NCI-H1436 treated with DMSO at 0.1 percent for 48 hours (cell line): ENCODE data around the gene CCR6.

Experiments used
- DNase-seq: peaks from one replicate; lab custom pipeline; 2025; lab: John Stamatoyannopoulos, UW

Gene CCR6

DNA sequence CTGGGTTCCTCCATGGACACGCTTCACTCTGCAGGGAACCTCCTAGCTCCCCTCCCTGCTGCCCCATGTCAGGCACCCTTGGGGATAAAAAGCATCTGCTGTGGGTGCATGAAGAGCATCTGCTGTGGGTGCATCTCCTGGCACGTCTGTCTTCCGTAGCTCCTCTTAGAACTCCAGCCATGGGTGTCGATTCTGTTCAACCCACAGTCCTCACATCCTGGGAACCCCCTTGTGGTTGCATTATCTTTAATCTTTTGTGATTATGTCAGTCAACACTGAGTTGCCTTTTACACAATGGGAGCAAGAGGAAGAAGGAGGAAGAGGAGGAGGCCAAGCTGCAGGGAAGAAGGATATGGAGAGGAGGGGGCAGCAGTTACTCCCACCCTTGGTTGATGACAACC lies 24.1 kb upstream of the CCR6 start:
- no peak for DNase-seq

DNA sequence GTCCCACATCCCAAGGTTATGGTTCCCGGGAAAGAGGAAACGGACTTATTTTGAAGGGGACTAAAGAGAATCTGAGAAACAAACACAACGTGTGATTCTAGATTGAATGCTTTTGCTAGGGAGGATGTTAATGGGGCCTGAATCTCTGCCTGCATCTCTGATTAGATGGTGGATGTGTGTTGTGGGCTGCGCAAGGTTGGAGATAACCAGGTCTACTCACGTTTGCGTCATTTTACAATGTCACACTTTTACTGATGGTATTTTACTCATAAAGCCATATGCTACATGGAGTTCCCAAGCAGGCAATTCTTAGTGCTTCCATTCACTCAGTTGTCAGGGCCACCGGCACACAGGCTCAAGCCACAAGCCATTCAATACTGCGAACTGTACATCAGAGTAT lies 23.2 kb upstream of the CCR6 start:
- DNase-seq = no peak

DNA sequence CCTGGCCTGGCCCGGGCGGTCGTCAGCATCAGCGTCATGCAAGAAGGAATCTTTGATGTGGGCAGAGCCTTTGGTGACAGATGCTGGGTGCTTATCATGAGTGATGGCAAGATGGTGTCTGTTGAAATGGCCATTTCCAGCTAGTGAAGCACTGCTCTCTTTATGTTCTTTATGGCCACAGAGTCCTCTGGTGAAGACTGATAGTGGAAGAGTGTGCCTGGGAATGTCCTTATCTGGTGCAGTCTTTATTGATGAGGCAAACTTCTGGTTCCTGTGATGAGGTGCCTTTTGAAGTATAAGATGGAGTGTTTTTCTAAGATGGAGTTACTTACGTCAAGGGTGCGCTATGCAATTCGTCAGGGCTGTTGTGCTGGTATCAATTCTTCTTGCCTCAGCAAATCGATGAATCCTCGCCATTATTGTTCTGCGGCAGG lies 22.6 kb upstream of the CCR6 start:
- DNase-seq = no peak

DNA sequence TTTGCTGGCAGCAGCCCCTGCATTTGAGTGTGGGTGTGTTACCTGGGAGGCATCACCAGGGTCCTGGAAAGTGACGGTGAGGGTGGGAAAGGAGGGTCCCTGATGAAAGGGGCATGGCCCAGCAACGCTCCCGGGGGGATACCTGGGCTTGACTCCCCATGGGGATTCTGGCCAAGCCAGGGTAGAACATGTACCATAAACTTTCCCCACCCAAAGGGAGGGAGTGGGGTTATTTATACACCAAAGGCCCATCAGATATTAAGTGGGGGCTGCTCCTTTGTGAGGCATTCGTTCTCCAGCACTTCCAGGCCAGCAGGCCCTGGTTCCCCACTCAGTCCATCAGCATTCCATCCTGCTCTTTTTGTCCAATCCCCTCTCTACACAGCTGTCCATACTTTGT lies 20.6 kb upstream of the CCR6 start:
- no peak for DNase-seq

DNA sequence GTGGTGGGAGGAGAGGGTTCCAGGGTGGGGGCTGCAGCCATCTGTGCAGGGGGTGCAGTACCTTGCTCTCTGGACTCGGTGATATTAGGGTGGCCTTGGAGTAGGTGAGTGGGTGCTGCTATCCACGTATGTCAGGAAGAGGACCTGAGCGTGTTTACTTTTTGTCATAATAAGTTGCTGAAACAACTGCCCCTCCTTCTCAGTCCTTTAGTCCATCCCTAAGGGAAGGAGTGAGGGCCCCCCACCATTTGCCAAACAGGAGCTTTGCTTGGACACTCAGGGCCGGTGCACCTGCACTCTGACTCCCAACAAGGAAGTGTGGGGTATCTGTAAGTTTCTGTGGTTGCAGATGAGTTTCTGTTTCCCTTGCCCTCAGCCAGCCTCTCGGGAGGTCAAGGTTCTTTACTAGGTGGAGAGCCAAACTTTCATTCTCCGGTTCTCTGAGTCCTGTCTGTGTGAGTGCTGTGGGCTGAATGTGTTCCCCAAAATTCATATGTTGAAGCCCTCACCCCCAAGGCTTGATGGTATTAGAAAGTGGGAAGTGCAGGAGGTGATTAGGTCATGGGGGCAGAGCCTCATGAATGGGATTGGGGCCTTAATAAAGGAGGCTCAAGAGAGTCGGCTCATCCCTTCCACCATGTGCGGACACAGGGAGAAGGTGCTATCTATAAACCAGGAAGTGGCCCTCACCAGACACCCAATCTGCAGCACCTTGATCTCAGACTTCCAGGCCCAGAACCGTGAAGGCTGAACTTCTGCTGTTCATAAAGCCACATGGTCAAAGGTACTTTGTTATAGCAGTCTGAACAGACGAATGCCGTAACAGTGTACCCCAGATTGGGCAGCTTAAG lies 19.6 kb upstream of the CCR6 start:
- no peak for DNase-seq

DNA sequence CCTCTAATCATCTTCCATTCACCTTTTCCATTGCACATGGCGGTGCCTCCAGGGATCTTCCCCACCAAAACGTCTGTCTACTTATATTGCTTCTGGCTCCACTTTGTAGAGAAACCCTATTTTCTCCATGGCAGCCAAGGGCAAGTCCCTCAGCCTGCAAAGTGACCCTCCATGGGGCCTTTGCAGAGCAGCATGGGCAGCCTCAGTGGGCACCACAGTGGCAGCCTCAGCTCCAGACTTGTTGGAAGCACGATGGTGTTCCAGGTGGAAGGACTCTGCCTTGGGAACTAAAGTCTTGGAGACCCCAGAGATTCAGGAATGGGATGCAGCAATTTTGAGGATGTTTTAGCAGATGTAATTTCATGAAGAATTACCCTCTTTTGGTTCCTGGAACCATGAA lies 18.5 kb upstream of the CCR6 start:
- DNase-seq = no peak

DNA sequence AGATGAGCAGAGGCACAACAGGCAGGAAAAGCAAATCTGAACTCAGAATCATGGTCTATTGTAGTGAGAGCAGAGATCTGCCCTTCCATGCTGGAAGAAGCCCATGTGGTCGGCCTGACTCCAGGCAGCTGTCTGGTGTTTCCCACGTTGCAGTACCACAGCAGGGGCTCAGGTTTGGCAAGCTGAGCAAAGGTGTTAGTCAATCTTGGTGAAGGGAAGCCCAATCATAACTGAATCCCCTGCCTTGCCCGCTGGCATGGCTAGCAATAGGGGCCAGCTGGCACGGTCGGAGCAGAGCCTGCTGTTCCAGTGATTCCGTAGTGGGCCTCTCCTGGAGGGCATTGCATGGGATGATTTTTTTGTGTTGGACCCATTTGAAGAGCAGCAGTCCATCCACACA lies 17.8 kb upstream of the CCR6 start:
- DNase-seq = no peak

DNA sequence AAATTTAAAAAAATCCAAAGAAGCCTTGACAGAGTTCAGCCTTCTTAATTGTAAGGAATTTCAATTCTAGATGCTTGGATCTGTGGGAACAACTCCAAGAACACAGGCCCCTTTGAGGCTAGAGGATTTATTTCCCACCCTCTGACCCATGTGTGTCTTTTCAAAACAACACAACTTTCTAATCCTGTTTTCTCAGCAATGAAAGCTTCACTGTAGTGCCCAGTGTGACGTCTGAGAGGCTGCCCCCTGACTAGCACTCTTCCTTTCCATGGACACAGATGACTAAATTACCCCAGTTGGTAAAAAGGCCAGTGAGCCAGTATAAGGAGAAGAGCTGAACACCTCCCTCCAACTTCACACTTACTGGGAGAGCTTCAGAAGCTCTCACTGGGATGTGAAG lies 16.5 kb upstream of the CCR6 start:
- no peak for DNase-seq

DNA sequence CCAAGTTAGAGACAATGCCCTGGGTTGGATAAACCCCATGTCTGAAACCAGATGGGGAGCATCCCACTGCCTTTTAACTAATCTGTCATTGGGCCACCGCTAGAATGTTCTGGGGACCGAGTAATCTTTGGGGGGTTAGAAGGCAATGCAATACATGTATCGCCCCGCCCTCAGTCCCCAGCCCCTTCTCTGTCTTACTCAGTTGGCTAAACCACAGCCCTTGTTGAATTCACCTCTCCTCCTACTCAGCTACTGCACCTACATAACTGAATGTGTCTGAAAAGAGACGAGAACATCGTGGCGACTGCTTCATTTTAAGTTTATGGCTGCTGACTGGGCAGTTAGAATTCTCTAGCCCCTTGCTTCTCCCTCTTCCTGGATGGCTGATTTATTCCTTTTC lies 15.1 kb upstream of the CCR6 start:
- DNase-seq = no peak

DNA sequence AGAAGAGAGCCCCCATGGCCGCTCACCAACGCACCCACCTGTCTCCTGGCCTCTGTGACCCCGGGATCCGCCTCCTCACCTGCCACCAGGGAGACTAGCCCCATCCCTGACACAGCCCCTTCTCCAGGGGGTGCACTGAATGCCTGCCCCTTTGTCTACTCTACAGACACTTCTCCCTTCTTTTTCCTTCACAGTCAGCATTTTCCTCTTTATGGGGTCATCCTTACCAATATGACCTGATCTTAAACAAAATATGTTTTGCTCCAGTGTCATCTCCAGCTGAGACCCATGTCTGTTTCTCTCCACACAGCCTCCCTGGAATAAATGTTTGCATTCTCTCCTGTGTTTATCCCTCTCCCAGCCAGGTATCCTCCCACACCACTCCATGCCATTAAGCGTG lies 14.6 kb upstream of the CCR6 start:
- no peak for DNase-seq

DNA sequence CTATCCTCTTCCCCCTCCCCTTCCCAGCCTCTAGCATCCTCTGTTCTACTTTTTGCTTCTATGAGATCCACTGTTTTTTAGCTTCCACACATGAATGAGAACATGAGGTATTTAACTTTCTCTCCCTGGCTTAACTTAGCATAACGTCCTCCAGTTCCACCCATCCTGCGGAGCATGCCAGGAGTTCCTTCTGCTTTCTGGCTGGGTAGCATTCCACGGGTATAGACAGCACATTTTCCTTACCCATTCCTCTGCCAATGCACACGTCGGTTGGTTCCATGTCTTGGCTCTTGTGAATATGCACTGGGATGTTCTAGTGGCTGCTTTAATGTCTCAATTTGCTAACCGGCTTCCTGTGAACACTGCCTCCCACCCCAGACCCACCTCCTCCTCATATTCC lies 13.2 kb upstream of the CCR6 start:
- no peak for DNase-seq

DNA sequence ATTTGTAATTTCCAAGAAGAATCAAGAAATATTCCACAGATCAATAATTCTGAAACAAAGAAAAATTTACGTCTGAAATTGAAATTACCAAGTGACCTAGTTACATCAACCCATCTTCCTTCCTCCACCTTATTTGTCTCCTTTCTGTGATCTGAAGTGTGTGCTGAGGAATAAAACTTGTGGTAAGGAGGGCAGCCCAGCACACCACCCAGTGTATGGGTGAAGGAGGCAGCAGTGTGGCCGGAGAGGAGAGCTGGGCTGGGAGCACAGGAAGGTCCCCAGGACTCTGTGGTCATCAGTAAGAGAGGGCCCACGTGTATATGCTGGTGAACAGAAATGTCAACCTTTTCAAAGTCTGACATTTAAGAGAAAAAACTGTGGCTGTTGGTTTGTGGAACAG lies 11.3 kb upstream of the CCR6 start:
- no peak for DNase-seq

DNA sequence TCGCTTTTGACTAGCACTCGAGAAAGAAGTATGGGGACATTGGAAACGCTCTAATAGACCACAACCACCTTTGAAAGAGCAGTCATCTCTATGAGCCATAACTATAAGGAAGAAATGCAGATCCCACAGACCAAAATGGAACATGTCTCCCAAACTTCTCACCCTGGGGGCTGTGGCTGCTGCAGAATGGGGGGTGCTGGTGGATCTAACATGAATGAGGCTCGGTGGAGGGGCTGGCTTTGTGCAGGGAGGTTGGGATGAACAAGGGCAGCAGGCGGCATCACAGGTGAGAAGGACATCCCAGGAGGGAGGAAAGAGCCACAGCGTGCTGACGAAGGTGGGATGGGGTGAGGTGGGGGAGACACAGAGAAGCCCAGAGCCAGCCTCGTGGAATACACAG lies 10.5 kb upstream of the CCR6 start:
- DNase-seq = no peak

DNA sequence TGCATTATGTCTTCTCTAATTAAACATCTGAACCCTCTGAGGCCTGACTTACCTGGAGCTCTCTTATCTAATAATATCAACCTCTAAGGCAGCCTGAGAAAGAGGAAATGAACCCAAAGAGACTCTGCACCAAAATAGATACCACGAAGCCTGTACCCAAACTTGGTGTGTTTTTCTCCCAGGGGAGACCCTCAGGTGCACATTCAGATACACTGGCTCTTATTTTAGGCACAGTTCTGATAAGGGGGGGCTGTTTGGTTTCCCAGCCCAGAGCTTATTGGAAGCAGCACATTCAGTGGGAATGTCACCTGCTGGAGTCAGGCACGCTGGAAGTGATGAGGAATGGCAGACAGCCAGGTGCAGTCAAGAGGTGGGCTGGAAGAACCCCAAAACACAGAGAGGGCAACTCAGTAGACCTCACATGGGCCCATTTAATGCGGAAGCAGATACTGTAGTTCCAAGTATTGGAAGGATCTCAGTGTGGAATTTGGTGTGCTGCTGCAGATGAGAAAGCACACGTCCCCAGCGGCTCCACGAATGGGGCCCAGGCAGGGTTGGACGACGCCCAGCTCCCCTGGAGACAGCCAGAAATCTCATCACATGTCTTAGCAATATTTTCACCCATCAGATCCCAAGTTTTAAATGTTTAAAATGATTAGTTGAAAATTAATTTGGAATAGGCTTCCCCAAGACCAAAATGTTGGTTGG lies 9.7 kb upstream of the CCR6 start:
- no peak for DNase-seq

DNA sequence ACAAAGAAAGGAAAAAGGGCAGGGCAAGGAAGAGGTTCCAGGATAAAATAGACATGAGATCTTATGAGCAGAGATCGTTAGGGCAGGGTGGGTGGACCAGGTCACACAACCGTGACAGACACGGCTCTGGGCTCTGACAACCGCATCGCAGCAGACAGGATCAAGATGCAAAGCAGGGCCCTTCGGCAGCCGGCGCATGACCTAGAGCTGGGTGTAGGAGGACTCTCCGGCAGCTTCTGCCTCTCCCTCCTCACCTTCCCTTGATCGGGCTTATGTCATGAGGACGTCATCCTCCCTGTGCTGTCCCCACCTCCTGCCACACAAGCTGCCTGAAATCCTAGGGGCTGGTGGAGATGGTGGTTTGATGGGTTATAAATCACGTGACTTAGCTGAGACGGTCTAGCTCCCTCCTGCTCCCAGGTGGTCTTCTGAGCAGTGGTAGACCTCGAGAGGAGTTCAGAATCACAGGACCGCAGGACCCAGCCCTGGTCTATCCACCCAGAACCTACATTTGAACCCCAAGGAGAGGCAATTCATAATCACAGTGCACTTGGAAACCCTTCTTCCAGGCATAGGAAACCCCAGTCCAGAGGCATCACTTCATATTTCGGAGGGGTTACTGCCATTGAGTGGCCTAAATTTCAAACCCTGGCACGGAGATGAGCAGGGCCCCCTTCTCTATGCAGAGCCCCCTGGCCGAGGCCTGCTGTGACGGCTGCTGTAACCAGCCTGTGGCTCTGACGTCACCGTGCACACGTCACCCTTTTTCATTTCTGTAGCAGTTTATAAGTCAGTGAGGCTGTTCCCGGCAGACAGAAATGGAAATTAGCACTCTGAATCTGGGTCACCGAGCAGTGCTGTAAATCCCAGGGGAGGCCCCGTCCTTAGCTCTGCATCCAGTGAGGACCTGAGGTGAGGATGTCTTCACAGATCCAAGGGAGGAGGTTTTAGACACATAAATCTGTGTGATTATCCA lies 8.7 kb upstream of the CCR6 start:
- no peak for DNase-seq

DNA sequence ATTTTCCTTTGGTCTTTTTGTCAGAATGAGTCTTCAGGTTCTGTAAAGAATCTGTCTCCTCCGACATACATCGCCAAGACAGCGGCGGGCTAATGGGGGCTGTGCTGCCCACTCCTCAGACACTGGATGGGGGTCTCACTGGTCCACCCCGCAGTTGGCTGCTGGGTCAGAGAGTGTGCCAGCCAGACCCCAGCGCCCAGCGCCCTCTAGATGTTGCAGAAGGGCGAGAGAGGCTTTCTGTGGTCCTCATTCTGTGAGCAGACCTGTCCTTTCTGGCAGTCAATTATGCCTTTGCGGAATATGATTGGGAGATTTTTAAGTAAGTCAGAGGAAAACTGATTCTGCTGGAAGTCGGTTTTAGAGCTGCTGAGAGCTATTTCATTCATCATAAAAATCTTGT lies 7.8 kb upstream of the CCR6 start:
- DNase-seq = no peak

DNA sequence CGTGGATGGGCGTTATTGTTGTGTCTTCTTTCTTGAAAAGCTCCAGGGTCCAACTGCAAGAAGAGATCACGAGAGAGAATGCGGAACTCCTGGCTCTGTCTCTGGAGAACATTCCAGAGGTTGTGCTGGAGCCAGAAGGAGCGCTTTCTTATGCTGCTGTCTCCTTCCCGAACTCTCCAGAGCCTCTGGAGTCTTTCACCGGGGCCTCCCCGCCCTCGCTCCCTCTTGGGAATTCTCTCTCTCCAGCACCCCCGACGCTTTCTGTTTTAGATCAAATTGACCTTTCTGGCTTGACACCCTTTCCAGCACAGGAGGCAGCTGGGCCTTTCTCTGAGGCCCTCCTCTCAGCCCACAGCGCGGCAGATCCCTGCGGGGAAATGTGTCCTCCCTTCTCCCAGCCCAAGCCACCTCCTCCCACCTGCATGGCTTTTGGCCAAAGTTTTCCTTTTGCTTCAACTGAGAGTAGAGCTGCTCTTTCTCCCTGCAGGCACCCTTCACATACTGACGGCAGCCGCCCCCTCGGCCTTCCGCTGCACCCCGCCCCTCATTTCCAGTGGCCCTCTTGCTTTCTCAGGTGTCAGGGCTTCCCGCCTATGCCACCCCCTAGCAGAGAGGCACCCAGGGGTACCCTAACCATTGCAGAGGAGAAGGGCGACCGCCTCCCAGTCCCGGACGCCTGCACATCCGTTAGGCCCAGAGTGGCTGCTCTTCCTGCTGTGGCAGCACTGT lies 6.6 kb upstream of the CCR6 start:
- no peak for DNase-seq

DNA sequence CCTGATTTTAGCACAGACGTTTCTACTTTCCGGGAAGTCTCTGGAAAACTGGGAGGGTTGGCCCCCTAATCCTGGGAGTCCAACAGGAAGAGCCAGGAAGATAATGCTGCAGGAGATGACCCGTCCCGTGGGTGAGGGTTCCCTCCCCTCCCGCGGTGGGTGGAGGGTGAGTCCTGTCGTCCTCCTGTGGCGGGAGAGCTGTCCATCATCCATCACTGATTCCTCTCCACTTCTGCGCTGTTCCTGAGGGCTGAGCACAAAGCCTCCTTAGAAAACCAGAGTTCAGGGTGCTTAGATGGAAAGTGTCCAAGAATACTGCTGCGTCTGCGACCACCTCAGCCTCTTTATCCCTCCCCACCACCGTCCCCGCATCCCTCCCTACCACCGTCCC lies 6.1 kb upstream of the CCR6 start:
- DNase-seq = no peak

DNA sequence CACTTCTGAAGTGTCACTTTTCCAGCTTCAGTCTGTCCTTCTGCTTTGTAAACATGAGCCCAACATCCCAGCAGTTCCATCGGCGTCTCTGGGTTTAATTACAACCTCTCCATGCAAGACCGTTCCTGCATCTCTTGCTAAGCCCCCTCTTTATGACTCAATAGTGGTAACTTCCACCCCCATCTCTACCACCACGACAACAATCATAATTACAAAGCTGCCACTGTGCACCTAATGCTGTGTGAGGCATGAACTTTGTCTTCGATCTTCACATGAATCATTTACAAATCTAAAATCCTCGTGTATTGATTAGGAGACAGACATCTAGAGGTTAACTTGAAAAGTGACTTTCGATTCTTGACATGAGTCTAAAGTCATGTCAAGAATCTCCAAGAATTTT lies 4.9 kb upstream of the CCR6 start:
- no peak for DNase-seq

DNA sequence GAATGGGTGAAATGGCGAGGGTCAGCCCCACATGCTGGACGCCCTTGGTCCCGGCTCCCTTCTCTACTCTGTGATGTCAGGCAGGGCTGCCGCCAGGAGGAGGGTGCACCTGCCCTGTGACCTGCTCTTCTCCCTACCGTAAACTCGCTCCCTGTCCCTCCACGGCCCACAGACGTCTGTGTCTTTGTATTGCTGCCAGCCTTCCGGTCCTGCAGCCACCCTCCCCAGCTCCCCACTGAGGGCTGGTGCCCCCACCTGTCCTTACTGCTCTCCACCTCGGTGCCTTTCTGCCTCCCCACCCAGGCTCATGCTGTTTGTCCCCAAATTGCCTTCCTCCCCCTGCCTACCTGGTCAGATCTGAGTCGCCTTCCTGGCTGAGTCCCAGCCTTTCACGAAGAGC lies 4.1 kb upstream of the CCR6 start:
- DNase-seq = no peak

DNA sequence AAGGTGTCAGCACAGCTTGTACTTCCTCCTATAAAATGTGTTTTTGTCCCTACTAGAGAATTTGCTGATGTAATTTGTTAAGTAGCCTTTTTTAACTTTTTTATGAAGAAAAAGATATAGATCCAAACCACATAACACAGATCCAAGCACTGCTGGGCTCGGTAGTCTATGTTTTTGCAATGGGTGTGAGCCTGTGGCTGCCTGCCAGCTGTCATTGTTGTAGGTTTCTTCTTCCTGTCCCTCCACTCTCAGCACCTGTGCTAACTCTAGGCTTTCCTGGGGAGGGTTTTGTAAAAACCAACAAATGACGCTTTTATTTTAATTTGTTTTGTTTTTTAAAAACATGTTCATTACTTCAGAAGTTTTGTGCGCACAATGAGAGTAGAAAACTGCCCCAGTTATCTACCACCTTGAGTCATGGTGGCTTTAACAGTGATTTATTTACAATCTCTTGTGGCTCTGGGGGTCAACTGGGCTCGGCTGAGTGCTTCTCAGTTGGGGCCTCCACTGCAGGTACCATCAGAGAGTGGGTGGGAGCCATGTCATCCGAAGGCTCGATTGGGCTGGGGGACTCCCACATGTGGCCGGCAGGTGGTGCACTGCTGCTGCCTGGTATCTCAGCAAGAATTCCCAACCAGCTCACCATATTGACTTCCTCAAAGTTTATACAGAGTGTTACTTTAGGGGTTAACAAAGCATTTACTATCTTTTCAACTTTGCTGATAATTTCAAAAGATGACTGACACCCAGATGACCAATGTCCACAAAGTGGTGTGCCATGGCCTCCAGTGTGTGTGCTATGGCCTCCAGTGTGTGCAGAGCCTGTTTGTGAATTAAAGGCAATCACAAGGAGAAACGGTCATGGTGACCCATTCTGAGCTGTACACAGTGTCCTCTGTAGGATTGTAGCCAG lies 3.0 kb upstream of the CCR6 start:
- no peak for DNase-seq
